K562 (cell line): Measurements from ENCODE around the gene SPI1. TPM values are rescaled to one million over a fixed set of nuclear protein-coding genes. Genes with fewer than 3 reads are reported as not detected.

ENCODE experiments used
- ATAC-seq: fragments of 200-7000 bp; cut with Tn5 transposase; 3 replicates; pipeline ENCODE4 v1.9.1; 2020; ENCODE audit warnings: moderate library complexity
- BruUV-seq: library from RNA; stranded (reverse); fragments of 400-500 nt; replicated peaks from 2 replicates; lab custom pipeline; 2021; lab: Mats Ljungman, UMichigan
- CTCF ChIA-PET: fragments of 300-600 bp; formaldehyde crosslinking; extraction: SDS; loops from one replicate; lab custom pipeline; 2021; ENCODE audit warnings: low intra/inter-chr PET ratio; lab: Yijun Ruan, JAX
- POLR2A ChIA-PET: fragments of 300-600, 350-650 bp; sonication (Branson Sonifier 250); formaldehyde crosslinking; extraction: SDS; loops from one replicate; lab custom pipeline; 2021; ENCODE audit warnings: antibody characterized with exemption, inconsistent platforms; lab: Yijun Ruan, JAX
- DNase-seq, 4 experiments: peaks; one replicate each; pipeline versions ENCODE4 v3.0.0 to v3.0.0-alpha.2; 2011 to 2018; ENCODE audit warnings: low spot score in 3 of 4, mixed read lengths in 3 of 4; ENCODE audit errors: extremely low read depth in 1 of 4
- FAIRE-seq: peaks from 2 replicates; lab custom pipeline; 2011; peaks lifted over from hg19 to GRCh38; lab: Jason Lieb, UNC
- H2AFZ ChIP-seq: 2 replicates; pipeline ENCODE4 v1.6.0; 2011; ENCODE audit warnings: low read depth, low read length, control low read depth, inconsistent platforms
- H3K27ac ChIP-seq: fragments of 200-600 bp; 3 replicates; pipeline ENCODE4 v1.8.0; 2011; ENCODE audit warnings: low read depth, mild to moderate bottlenecking, control low read depth, inconsistent platforms, low read length, moderate library complexity, mixed read lengths; ENCODE audit errors: extremely low read depth
- H3K27me3 ChIP-seq, 2 experiments: fragments of 300-600 bp in 1 of 2; 2 replicates in 1 of 2; 3 replicates in 1 of 2; pipeline versions ENCODE4 v1.6.0 to v1.8.0; 2011; ENCODE audit warnings: inconsistent platforms in 2 of 2, low read length in 2 of 2, mild to moderate bottlenecking in 1 of 2, mixed read lengths in 1 of 2, moderate library complexity in 1 of 2; ENCODE audit not compliant: control insufficient read depth in 2 of 2, insufficient read depth in 2 of 2
- H3K36me3 ChIP-seq: fragments of 300-600 bp; 3 replicates; pipeline ENCODE4 v1.8.0; 2011; ENCODE audit warnings: mild to moderate bottlenecking, low read length, inconsistent platforms; ENCODE audit not compliant: control insufficient read depth, insufficient read depth
- H3K4me1 ChIP-seq, 2 experiments: fragments of 200-600 bp in 1 of 2; replicated peaks in 1 of 2; 2 replicates in 1 of 2; 3 replicates in 1 of 2; pipeline versions ENCODE4 v1.5.1 to v1.8.0; 2011; ENCODE audit warnings: inconsistent platforms in 2 of 2, low read length in 2 of 2, mild to moderate bottlenecking in 1 of 2, mixed read lengths in 1 of 2, moderate library complexity in 1 of 2; ENCODE audit not compliant: control insufficient read depth in 2 of 2, insufficient read depth in 2 of 2
- H3K4me2 ChIP-seq: 2 replicates; pipeline ENCODE4 v1.6.1; 2011; ENCODE audit warnings: low read length, control low read depth, inconsistent platforms, mixed read lengths; ENCODE audit not compliant: insufficient read depth
- H3K4me3 ChIP-seq: fragments of 200-600 bp; sonication (generic), shearing (Covaris generic); 2 replicates; pipeline ENCODE4 v1.5.1; 2016; ENCODE audit warnings: control low read depth, inconsistent platforms
- H3K79me2 ChIP-seq: fragments of 200-600 bp; 3 replicates; pipeline ENCODE4 v1.8.0; 2011; ENCODE audit warnings: low read length, inconsistent platforms; ENCODE audit not compliant: control insufficient read depth, insufficient read depth
- H3K9ac ChIP-seq, 2 experiments: 2 replicates each; pipeline versions ENCODE4 v1.6.0 to v1.6.1; 2011; ENCODE audit warnings: low read depth in 2 of 2, low read length in 2 of 2, control low read depth in 1 of 2, inconsistent platforms in 1 of 2, mild to moderate bottlenecking in 1 of 2, mixed read lengths in 1 of 2; ENCODE audit not compliant: insufficient read depth in 1 of 2
- H3K9me1 ChIP-seq: one replicate; pipeline ENCODE4 v1.6.0; 2011; ENCODE audit warnings: inconsistent platforms, mild to moderate bottlenecking, low read length, moderate library complexity; ENCODE audit not compliant: control insufficient read depth, insufficient read depth
- H3K9me3 ChIP-seq: replicated peaks from 2 replicates; pipeline ENCODE4 v1.5.1; 2011; ENCODE audit warnings: low read depth, low read length, inconsistent platforms; ENCODE audit not compliant: control insufficient read depth, insufficient read depth
- H4K20me1 ChIP-seq: replicated peaks from 2 replicates; pipeline ENCODE4 v1.6.1; 2011; ENCODE audit warnings: low read length, inconsistent platforms, mixed read lengths; ENCODE audit not compliant: control insufficient read depth, insufficient read depth
- HINFP ChIP-seq: fragments of 450-650 bp; conservative IDR thresholded peaks from 2 replicates; pipeline ENCODE4 v1.6.1; 2016; ENCODE audit warnings: missing genetic modification characterization, low read depth, mild to moderate bottlenecking, control low read depth, missing compliant biosample characterization
- KDM4B ChIP-seq, 2 experiments: fragments of 450-650 bp in 1 of 2; sonication (generic) in 1 of 2; IDR thresholded peaks; 2 replicates each; pipeline ENCODE4 v1.6.1; 2016 to 2017; ENCODE audit warnings: borderline replicate concordance in 2 of 2, antibody characterized with exemption in 1 of 2, low read depth in 1 of 2, mild to moderate bottlenecking in 1 of 2
- KDM5B ChIP-seq: fragments of 200-600 bp; sonication (generic); IDR thresholded peaks from 2 replicates; pipeline ENCODE4 v1.6.1; 2012; ENCODE audit warnings: low read depth, mild to moderate bottlenecking, moderate library complexity, low read length, control low read depth, inconsistent platforms; ENCODE audit not compliant: insufficient replicate concordance
- MAFK ChIP-seq: IDR thresholded peaks from 2 replicates; pipeline ENCODE4 v1.6.1; 2011; ENCODE audit warnings: low read length, improper control_type of control experiment
- MITF ChIP-seq: IDR thresholded peaks from 2 replicates; pipeline ENCODE4 v1.6.1; 2014; ENCODE audit warnings: antibody characterized with exemption
- MTA1 ChIP-seq: fragments of 450-650 bp; IDR thresholded peaks from 2 replicates; pipeline ENCODE4 v1.6.1; 2017; ENCODE audit warnings: borderline replicate concordance
- MTA2 ChIP-seq: fragments of 450-650 bp; IDR thresholded peaks from 2 replicates; pipeline ENCODE4 v1.6.1; 2016; ENCODE audit warnings: low read depth
- RB1 ChIP-seq: fragments of 450-650 bp; IDR thresholded peaks from 2 replicates; pipeline ENCODE4 v1.6.1; 2017; ENCODE audit warnings: low read depth, mild to moderate bottlenecking
- RHOXF2B ChIP-seq: fragments of 250-450 bp; sonication (Bioruptor Pico); conservative IDR thresholded peaks from 2 replicates; pipeline ENCODE4 v1.5.1; 2021
- SMAD2 ChIP-seq: fragments of 150-350 bp; IDR thresholded peaks from 2 replicates; pipeline ENCODE4 v1.6.1; 2014; ENCODE audit warnings: low read depth, mild to moderate bottlenecking, low read length
- SMARCE1 ChIP-seq: fragments of 450-650 bp; IDR thresholded peaks from 2 replicates; pipeline ENCODE4 v1.7.1; 2016; ENCODE audit warnings: mild to moderate bottlenecking
- TAF15 ChIP-seq: fragments of 200-400 bp; formaldehyde crosslinking; IDR thresholded peaks from 2 replicates; pipeline ENCODE4 v1.6.1; 2017; ENCODE audit warnings: mild to moderate bottlenecking, low read depth, low read length, moderate library complexity
- ZC3H8 ChIP-seq: fragments of 450-650 bp; IDR thresholded peaks from 2 replicates; pipeline ENCODE4 v1.6.1; 2017
- ZNF436 ChIP-seq: fragments of 250-450, 450-650 bp; sonication (Bioruptor Pico); formaldehyde crosslinking; IDR thresholded peaks from 2 replicates; pipeline ENCODE4 v1.7.0; 2020; ENCODE audit warnings: mild to moderate bottlenecking
- WGBS: fragments of 100-300 bp; shearing (Covaris generic); methylation state at CpG from one replicate; pipeline ENCODE4 v1.1.6; 2016; ENCODE audit warnings: low coverage, mixed read lengths; ENCODE audit not compliant: insufficient coverage; ENCODE audit errors: missing lambda C conversion rate; 5-methylcytosine and 5-hydroxymethylcytosine counted together
- in situ Hi-C: fragments of 300-500 bp; cut with MboI; formaldehyde crosslinking; loops from 4 replicates; pipeline ENCODE4 v1.15.0; 2018; ENCODE audit warnings: inconsistent platforms, mixed read lengths
- intact Hi-C: fragments of 100-400 bp; cut with micrococcal nuclease; formaldehyde crosslinking; loops from 2 replicates; pipeline ENCODE4 v1.14.2; 2022
- polyA plus RNA-seq, 8 experiments: library from polyadenylated mRNA; depleted of rRNA in 4 of 8; stranded (reverse) in 5 of 8; unstranded in 3 of 8; fragments of >200 nt; fragmentation: Nextera tagmentation in 2 of 8; fragmentation: Illumina TruSeq in 1 of 8; extraction: Ambion mirVana in 2 of 8; extraction: Trizol in 1 of 8; gene quantifications; 2 replicates each; pipeline versions ENCODE4 v1.2.1 to v1.2.3, GENCODE V29; 2011 to 2014; ENCODE audit warnings: inconsistent platforms in 1 of 8, missing spikeins in 1 of 8
- total RNA-seq, 7 experiments: library from RNA; depleted of rRNA in 6 of 7; stranded (reverse); fragments of >200 nt in 6 of 7; fragmentation: Illumina TruSeq in 2 of 7; extraction: Trizol in 2 of 7; gene quantifications; 2 replicates each; pipeline versions ENCODE4 v1.2.1 to v1.2.3, GENCODE V29; 2011 to 2021; ENCODE audit warnings: low replicate concordance in 1 of 7
- TF ChIP-seq, protein P1 (sequence below): fragments of 450-650 bp; IDR thresholded peaks from 2 replicates; pipeline ENCODE4 v1.6.1; 2017; ENCODE audit warnings: antibody characterized with exemption, mild to moderate bottlenecking

Gene SPI1
- total and polyA plus RNA-seq, 9 of the 15 experiments (the other 6 are each of a cell fraction or from before 2014, with no cell fraction given), result 0.10 to 33.7 (median 10.3) TPM

DNA sequence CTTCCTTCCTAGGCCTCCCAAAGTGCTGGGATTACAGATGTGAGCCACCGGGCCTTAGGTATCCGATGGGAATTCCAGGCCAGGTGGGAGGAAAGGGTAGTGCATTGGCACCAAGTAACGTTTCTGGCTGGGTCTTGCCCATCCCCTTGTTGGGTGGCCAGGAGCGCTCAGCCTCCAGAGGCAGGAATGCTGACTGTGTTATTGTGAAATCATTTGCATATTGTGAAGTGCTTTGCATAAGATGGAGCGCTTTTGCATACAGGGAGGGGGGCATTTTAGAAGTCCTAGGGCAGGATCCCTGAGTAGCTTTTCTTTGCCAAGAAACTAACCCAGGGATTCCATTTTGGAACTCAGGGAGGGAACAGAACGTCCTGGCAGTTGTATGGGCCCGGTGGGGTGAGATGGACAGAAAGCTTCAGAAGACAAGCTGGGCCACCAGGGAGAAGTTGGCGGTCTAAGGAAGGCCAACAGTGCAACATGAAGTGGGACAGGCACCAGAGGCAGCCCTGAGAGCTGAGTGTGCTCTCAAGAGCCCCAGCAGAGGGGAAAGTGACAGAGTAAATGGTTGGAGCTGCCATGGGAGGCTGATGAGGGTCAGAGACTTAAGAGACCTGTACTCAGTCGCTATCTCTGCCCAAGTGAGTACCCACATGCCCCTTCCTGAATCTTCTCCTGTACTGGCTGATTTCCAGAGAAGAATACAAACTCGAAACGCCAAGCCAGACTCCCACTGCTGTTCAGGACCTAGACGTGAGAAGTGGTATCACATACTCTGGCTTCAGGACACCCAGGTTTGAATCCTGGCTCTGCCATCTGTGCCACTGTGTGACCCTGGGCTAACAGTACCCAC lies 28.8 kb upstream of the SPI1 start:
- Histone ChIP-seq H2AFZ (peak overlapping the region; percentile 95), H3K9me3 (no peaks in the 10 kb centered on the region), H3K4me1 (peaks cover 31 to 52% of the 10 kb centered on the region in 2 experiments), H3K27ac (peak overlapping the region; percentile 98), H3K9ac (peak overlapping the region; percentile 90 to 96), H3K4me2 (peak overlapping the region; percentile 100), H3K4me3 (peak overlapping the region; percentile 60), H3K27me3 (no peaks in the 10 kb centered on the region), H3K36me3 (no peaks in the 10 kb centered on the region), H4K20me1 (no peaks in the 10 kb centered on the region), H3K9me1 (no peaks in the 10 kb centered on the region), H3K79me2 (peaks cover 7% of the 10 kb centered on the region; the same call in 2 of the 3 replicates)
- in situ Hi-C loops (loop anchor here (5.0 kb wide), 1 partner anchor 35 kb away; no protein-coding TSS in a partner anchor), intact Hi-C loops (loop anchor here (10.0 kb wide), 1 partner anchor 52 kb away; the partner anchor contains the start of gene MYBPC3)
- peak; percentile 9; the same call in 2 of the 3 replicates for ATAC-seq
- DNase-seq, result peak in 2 of 4 experiments; percentile 33 to 37
- POLR2A ChIA-PET, result interaction anchor here (0.6 to 3.3 kb wide), 6 partner anchors 10 to 1026 kb away, joined by 3 to 16 read pairs (median 4); partner anchors contain the start of genes MDK and SPI1
- WGBS, result 36% methylated on average over 10 of the region's 12 CpGs
- no TSS peak for BruUV-seq
- peak; percentile 74 for FAIRE-seq
- CTCF ChIA-PET, result interaction anchor here (0.6 to 1.3 kb wide), 4 partner anchors 33 to 174 kb away, joined by 4 to 11 read pairs (median 4); no protein-coding TSS in a partner anchor
- TF ChIP-seq HINFP (tag) (no peak), ZNF436 (CRISPR knock-in tag) (no peak), RB1 (no peak), SMARCE1 (no peak), KDM4B (IDR thresholded peaks at IDR 0.05; ENCODE audit: borderline replicate concordance in 2 of 2, low read depth in 1 of 2) (no peak), RHOXF2B (no peak), MTA1 (no peak), TAF15 (no peak), MTA2 (no peak), ZC3H8 (no peak), KDM5B (peak; percentile 32), MITF (no peak), SMAD2 (no peak), MAFK (peak; percentile 71)
- TF ChIP-seq, protein P1, sequence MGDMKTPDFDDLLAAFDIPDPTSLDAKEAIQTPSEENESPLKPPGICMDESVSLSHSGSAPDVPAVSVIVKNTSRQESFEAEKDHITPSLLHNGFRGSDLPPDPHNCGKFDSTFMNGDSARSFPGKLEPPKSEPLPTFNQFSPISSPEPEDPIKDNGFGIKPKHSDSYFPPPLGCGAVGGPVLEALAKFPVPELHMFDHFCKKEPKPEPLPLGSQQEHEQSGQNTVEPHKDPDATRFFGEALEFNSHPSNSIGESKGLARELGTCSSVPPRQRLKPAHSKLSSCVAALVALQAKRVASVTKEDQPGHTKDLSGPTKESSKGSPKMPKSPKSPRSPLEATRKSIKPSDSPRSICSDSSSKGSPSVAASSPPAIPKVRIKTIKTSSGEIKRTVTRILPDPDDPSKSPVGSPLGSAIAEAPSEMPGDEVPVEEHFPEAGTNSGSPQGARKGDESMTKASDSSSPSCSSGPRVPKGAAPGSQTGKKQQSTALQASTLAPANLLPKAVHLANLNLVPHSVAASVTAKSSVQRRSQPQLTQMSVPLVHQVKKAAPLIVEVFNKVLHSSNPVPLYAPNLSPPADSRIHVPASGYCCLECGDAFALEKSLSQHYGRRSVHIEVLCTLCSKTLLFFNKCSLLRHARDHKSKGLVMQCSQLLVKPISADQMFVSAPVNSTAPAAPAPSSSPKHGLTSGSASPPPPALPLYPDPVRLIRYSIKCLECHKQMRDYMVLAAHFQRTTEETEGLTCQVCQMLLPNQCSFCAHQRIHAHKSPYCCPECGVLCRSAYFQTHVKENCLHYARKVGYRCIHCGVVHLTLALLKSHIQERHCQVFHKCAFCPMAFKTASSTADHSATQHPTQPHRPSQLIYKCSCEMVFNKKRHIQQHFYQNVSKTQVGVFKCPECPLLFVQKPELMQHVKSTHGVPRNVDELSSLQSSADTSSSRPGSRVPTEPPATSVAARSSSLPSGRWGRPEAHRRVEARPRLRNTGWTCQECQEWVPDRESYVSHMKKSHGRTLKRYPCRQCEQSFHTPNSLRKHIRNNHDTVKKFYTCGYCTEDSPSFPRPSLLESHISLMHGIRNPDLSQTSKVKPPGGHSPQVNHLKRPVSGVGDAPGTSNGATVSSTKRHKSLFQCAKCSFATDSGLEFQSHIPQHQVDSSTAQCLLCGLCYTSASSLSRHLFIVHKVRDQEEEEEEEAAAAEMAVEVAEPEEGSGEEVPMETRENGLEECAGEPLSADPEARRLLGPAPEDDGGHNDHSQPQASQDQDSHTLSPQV, result no peak
